Measurements from ENCODE around the gene NPAS3.

NPAS3 gene

DNA sequence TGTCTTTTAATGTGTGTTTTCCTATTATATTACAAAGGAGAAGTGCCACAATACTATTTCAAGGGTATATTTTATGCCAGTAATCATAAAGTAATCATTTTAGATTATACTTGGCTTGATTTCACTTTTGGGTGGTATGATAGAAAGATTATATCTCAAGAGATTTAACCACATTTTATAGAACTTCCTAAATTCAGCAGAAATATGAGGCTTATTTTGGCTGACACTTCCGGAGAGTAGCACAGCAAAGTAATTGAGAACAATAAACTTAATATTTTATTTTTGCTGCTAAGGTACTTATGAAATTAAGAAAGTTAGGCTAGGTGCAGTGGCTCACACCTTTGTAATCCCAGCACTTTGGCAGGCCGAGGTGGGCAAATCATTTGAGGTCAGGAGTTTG, 319.1 kb downstream of the NPAS3 start:
- no peak for DNase-seq (ENCODE audit: low read depth)

DNA sequence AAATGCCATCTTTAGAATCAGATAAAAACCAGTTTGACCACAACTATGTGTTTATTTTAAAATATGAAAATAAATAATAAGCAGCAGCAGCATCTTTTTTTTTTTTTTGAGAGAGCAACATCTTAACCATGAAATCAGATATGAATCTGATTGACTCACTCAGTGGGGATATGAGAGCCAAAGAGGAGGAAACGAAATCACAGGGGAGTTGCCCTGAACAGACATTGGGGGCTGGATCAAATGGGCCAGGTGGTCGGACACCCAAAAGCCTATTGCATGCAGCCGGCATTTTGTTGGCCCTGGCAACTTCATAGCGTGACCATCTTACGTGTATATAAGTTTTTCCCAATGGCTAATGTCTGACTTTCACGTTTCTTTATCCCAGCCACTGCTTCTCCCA, 321.1 kb downstream of the NPAS3 start:
- no peak for DNase-seq (ENCODE audit: low read depth)

DNA sequence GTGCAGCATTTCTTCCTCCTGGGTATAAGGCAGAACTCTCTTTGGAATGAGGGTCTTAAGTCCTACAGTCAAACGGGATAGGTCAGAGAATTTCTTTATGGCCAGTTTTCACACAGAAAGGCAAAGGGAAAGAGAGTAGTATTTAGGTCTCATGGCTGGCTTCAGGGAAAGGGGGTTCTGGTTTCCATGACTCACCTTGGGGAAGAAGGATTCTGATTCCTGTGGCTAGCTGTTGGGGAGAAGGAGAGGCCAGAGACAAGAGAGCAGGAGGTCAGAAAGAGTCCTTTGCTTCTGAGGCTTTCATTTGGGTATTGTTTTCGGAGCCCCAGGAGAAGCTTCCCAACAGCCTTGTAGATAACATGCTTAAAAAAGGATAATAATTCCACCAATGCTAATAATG, 332.5 kb downstream of the NPAS3 start:
- DNase-seq (ENCODE audit: low read depth), result no peak

DNA sequence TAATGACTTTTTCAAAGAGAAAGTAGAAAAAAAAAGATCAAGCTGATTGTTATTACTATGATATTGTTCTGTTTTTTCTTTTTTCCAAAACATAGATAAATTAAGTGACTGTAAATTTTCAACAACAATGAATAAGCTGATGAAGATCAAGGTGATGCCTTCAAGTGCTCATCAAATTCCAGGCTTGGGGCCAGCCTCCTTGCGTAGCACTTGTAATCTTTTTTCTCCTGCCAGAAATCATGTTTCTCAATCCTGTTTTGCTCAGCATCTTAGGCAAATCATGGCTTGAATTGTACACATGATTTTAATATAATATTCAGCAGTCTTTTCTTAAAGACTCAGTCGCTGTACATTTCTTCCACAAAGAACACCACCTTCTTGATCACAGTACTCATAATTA, 333.2 kb downstream of the NPAS3 start:
- no peak for DNase-seq (ENCODE audit: low read depth)

DNA sequence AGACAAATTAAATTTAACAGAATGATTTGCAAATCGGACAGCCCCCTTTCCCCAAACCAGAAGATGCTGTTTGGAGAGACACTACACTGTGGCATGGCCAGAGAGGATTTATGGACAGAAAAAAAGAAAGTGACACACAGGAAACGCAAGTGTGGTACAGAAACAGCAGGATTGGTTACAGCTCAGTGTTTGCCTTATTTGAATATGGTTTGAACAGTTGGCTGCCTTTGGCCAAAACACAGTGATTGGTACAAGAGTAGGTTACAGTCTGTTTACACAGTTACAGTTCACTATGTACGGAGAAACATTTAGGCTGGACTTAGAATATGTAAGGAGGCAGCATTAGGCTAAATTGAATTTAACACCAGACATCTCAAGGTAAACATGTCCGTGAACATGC, 335.3 kb downstream of the NPAS3 start:
- no peak for DNase-seq (ENCODE audit: low read depth)

DNA sequence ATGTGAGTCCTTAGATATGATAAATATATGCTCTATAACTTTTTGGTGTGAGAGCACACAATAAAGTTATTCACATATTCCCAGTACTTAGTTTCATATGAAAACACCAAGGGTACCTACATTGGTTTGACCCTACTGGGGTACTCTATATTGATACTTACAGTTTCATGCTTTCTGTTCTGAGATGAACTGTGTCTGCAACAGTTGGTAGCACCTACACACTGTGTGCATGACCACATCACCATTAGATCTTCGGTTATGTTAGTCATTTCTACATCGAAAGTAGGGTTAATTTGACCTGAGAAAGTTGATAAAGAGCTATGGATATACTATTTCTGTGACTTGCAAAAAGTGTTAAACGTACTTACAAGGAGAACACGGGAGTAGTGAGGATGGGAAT, 337.2 kb downstream of the NPAS3 start:
- DNase-seq (ENCODE audit: low read depth), result no peak

DNA sequence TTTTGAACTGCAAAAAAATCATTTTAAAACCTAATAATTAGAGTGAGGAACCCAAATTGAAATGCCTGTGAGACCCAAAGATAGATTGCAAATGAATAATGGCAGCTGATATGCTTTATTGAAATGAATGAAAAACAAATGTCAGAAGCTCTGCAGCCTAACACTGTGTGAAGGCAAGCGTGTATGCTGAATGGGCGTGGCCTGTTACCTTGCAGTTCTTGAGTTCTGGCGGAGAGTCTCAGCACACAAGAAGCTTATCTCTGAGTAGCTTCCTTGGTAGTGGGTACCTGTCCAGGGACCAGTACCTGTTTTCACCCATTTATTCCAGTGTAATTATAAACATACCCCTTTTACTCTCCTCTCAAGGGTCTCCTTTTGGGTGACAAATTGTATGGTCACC, 341.2 kb downstream of the NPAS3 start:
- no peak for DNase-seq (ENCODE audit: low read depth)

DNA sequence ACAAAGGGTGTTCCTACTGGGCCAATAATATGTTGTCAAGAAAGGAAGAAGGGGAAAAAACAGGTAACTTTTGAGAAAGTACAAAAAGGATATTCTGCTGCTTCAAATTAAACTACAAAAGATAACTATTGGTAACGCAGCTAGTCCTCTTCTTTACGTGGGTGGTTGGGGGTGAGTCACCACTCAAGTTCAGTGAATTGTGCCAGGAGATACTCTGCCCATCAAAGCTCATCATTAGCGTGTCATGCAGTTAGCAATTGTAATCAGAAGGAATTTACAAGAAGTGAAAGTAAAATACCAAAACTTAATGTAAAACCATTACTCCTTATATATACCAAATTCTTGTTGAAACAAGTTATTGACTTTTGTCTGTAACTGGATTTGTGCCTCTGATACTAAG, 342.0 kb downstream of the NPAS3 start:
- no peak for DNase-seq (ENCODE audit: low read depth)

DNA sequence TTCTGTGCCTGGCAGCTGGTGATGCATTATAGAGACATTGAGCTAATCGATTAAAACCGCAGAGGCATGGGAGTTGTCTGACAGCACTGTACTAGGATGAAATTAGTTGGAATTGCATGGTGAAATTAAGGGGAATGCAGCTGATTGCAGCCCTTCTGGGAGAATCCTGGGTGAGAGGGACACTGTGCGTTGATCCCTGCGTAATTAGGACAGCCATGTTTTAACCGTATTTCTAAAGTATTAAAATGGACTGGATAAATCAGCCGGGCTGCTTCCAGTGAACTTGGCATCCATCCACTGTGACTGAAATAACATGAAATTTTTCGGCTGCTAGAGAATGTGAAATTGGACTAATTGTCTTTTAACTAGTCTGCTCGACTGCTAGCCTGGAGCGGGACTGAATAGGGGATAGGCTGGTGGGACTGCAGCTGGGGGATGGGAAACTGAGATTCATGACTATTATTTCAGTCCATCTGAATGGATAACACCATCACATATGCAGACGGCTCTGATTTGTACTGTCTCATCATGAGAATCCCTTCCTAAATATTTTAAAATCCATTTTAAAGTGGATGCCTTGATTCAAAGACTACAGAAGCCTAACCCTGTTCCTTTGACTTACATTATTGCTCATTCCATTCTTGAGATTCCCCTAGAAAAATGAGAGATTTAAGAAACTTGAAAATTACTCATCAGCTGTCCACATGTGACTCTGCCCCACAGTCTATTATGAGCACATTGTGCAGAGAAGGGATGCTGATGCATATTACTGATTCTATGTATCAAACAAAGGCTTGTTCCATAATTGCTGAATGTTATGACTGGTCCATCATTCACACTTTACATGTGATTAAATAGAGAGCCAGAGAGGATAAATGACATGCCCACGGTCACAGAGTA, 343.9 kb downstream of the NPAS3 start:
- DNase-seq (ENCODE audit: low read depth), result no peak

DNA sequence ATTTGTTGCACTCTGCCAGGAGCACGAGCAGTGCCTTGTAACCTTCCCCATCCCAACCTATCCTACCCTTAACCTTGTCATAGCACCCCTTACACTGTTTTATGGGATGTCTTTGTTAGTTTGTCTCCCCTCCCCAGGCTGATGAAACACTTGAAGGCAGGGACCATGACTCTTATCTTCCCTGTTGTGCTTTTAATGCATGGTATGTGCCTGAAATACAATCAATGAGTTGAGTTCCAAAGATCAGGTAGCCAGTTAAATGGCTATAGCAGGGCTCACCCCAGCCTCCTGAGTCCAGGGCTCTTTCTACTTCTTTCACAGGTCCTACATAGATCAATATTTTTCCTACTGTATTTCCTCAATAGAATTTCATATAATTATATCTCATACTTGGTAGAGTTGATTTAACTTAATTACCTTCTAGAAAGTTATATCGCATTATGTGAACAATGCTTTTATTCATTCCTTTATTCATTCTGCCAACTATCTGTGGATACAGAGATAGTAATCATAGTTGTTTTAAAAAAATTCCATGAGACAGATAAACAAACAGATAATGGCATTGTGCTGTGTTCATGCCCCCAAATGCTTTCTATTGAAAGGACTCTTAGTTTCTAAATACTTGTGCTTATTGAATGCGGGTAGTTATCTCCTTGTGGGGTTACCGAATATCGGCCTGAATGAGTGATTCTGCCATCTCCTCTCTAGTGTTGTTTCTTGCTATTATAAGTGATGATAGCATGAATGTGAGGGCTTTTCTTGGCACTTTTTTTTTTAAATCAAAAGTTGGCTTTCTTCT, 347.4 kb downstream of the NPAS3 start:
- DNase-seq (ENCODE audit: low read depth), result no peak

DNA sequence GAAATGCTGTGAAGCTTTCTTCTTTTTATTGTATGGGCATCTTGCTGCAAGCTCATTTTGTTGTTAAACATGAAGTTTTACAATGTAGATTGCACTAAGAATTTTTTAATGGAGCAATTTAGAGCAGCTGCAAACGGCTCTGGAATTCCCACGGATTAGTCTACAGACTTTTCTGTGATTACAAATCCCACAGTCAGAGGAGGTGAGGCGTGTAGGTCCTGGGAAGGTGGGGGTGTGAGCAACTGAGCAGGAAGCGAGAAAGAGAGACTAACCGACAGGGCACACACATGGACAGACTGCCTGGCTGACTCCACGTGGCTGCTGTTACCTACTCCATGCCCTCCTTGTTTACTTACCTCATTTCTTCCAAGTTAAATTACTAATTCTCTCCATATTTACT, 348.5 kb downstream of the NPAS3 start:
- no peak for DNase-seq (ENCODE audit: low read depth)

DNA sequence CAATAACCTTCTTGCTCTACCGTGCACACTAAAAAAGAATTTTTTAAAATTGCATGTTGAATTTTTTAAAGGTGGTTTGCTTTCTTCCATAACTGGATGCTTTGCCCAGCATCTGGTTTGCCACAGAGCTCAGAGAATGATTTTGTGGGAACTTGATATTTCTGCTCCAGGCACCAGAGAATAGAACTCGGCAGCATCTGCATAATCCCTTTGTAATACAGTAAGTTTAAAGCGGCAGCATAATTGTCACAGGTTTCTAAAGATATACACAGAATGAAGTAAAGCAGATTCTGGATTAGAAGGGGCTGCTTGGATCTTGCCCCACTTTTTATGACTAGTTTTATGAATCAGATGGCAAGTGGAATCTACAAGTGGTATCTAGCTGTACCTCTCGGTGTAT, 352.0 kb downstream of the NPAS3 start:
- DNase-seq (ENCODE audit: low read depth), result no peak

DNA sequence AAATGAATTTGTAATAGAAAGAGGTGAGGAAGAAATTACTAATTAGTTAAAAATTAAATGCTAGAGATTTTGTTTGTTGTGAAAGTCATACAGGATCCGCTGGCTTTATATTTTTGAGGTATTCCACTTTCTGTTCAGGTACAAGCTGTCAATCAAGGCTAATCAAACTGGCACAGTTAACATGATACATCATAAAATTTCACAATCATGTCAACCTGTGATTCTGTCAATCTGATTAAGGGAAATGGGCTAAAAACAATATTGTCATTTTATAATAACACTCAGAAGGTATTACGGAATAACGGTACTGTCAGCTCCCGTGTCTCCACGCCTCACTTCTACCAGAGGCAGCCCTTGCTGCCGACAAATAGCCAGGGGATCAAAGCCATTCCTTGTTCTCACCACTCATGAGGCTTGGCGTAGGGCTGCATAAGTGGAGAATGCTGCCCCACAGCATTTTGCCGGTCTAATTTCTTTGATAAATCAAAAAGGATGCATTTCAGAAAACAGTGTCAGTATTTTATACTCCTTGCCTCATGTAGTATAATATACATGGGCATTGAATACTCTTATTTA, 352.9 kb downstream of the NPAS3 start:
- no peak for DNase-seq (ENCODE audit: low read depth)

DNA sequence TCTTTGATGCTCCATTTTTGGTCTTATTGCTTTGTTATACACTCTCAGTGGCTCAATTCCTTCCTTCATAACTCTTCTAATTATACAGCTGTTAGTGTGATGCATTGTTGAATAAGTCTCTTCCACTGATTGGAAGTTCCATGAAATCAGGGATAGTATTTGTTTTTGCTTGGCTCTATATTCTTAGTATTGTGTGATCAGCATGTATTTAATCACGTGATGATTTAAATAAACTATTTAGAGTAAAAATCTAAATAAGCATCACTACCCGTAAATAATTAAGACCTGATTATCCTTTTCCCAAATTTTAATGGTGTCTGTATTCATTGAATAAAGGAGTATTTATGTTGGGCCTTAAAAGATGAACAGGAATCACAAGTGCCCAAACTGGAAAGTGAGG, 355.7 kb downstream of the NPAS3 start:
- no peak for DNase-seq (ENCODE audit: low read depth)

DNA sequence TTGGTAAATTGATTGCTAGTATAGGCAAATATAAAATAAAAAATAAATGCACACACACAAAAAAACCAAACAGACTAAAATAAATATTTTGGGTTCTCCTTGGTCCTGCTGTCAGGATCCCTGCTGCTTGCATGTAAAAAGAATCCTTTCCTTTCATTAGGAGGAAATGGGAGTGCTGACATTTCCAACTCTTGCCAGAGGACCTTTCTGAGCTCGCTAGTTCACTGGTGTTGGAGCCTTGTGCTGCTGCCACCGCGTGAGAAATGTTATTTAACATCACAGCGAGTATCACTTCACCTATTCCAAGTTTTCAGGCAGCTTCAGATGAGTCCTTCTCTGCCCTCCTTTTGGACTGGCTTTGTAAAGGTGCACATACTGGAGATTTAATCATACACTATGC, 358.9 kb downstream of the NPAS3 start:
- no peak for DNase-seq (ENCODE audit: low read depth)

DNA sequence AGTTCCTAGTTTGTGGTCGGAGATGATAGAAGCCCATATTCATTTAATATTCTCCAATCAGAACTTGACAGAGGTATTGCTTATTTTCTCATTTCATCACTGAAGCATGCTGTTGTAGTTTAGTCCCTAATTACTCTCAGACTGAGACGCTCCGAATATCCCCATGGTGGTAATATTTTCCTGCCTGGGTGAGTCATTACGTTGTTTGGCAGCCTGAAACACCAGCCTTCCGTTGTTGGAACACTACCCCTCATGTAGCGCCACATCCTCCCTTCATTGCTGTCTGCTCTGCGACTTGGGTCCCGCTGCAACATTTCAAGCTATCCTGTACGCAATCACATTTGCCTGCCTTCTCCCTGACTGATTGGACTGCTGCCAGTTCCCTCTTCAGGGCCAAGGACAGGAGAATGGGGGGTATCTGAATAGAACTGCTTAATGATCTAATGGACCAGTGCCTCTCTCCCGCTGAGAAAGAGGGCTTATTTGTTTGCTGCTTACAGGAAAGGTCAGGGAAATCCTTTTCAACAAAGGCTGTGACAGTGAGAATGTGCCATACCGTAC, 369.1 kb downstream of the NPAS3 start:
- no peak for DNase-seq (ENCODE audit: low read depth)

DNA sequence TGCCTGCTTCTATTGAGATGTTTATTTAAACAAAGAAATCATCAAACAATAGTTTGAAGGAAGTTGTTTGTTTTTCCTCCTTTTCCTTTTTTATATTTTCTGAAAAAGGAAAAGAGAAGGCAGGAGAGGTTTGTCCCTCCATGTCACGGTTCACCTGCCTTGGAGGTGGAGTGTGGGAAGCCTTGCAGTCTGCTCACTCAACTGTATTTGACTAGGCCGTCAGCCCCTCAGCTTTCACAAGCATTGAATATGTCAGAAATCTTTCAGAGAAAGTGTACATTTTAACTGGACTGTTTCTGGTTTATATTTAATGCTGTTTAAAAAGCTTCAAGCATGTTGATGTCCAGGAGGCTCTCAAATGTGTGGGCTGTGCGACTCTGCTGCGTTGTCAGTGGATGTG, 370.4 kb downstream of the NPAS3 start:
- DNase-seq (ENCODE audit: low read depth), result no peak

DNA sequence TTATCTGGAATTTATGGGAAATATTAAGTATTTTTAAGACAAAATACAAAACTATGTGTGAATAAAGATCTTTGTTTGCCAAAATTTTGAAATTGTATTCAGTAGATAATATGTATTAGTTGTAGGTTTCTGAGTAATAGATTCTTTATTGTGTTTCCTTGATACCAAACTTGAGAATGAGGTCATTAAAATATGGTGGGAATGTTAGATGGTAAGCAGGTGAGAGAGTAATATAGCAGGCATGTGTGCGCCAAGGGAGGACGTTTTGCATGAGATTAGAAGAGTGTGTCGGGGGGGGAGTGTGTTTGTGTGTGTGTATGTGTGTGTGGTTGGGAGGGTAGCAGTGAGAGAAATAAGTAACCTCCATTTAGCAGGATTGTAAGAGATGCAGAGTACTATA, 376.5 kb downstream of the NPAS3 start:
- DNase-seq (ENCODE audit: low read depth), result no peak

DNA sequence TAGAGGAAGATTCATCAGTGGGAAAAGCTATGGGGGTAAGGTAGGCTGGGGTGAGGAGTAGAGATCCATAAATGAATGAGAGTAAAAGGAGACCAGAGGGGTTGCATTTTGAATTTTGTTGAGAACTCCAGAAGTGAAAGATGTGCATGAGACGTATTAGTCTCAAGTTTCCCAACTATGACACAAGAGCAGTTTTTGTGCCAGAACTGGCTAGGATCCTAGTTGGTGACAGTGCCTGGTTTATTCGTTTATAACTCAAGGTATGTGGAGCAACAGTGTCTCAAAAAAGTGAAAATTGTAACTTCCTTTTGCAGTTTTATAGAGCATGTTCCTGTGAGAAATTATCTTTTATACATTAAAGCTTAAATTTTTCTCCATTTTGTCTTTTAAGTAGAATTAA, 377.0 kb downstream of the NPAS3 start:
- no peak for DNase-seq (ENCODE audit: low read depth)

DNA sequence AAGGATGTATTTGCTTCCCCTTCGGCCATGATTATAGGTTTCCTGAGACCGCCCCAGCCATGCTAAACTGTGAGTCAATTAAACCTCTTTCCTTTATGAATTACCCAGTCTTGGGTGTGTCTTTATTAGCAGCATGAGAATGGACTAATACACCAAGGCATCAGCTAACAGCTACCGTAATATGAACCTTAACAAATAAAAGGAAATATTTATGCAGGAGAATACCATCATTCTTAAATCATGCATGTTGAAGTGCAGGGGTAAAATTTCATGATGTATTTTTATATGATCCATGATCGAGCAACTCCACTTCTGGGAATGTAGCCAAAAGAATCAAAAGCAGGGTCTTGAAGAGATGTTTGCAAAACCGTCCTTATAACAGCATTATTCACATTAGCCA, 379.0 kb downstream of the NPAS3 start:
- DNase-seq (ENCODE audit: low read depth), result no peak

DNA sequence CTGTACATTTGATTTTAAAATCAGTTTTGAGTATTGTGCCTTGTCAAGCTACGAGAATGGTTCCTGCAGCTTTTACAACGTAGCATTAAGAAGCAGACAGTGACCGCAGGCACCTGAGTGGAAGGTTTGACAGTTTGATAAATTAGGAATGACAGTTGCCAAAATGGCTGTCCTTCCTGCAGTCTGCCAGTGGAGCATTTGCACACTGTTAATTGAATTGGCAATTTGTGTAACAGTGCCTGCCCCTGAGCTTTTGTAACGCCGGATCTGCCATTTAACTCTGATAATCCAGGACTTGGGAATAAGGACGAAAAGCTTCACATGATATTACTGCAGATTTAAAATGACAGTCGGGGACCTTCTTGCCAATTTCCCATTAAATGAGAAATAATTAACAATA, 385.3 kb downstream of the NPAS3 start:
- no peak for DNase-seq (ENCODE audit: low read depth)

DNA sequence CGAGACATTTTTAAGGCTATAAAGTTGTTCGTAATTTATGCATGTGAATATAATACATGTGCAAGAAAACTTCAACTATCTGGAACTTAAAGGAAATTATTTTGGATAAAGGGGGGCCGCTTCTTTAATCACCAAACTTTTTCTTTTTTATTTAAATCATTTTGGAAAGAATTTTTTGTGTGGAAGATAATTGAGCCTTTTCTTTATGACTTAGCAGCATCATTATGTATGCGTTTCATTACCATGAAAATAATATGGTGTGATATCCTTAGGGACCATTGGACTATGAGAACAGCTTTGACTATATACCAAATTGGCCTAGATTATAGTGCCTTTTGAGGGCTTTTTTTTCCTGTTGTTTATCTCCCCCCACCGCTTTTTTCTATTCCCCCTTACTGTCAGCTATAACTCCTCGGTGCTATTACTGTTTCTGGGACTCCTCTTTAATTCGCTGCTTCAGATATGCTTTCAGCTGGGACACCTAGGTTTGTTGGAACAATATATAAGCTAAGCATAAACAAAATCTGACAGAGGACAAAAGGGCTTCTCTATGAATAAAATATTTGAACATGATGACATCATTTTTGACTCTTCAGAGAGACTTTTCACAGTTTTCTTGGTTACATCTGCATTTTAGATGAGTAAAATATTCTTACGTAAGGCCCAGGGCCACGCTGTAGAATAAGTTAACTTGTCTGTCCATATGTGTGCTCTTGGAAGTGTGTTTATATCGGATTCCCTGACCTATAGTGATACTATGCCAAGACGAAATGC, 392.7 kb downstream of the NPAS3 start:
- no peak for DNase-seq (ENCODE audit: low read depth)
